HL-60/S4 treated with phorbol 12-myristate 13-acetate at 8.2 ng/mL for 4 days and 3 days (cell line): ENCODE measurements around the gene LRIT1.

Experiments
- in situ Hi-C: fragments of 300-500 bp; cut with MboI; formaldehyde crosslinking; loops from 2 replicates; pipeline ENCODE4 v1.15.0; 2022; ENCODE audit warnings: low sequenced_read_pairs

Gene LRIT1

GRCh38 chr10:84195044-84195830 is 46.1 kb downstream of the LRIT1 start:
- in situ Hi-C loops = no loop called here

GRCh38 chr10:84194424-84195043 is 46.8 kb downstream of the LRIT1 start, which contains the start of gene CDHR1:
CDHR1 (plus strand) TSS chr10:84194537; CDS start chr10:84194761, 224 bp downstream.
- in situ Hi-C loops = no loop called here

- in situ Hi-C loops = no loop called here
Observed at GRCh38 chr10:84193846-84194423, 47.4 kb downstream of the LRIT1 start.

GRCh38 chr10:84193327-84193726 is 48.0 kb downstream of the LRIT1 start:
- in situ Hi-C loops = no loop called here

GRCh38 chr10:84191106-84191505 is 50.2 kb downstream of the LRIT1 start:
- in situ Hi-C loops = no loop called here

- in situ Hi-C loops = no loop called here
Observed at GRCh38 chr10:84190621-84191020, 50.7 kb downstream of the LRIT1 start.

GRCh38 chr10:84188815-84189214 is 52.5 kb downstream of the LRIT1 start:
- in situ Hi-C loops = no loop called here

- in situ Hi-C loops = no loop called here
Observed at GRCh38 chr10:84185526-84186175, 55.7 kb downstream of the LRIT1 start.

GRCh38 chr10:84184517-84184916 is 56.8 kb downstream of the LRIT1 start:
- in situ Hi-C loops = no loop called here

GRCh38 chr10:84181631-84182030 is 59.7 kb downstream of the LRIT1 start:
- in situ Hi-C loops = no loop called here
